ENCODE results near the gene INSYN1.
"Not testable (repeated sequence)": the region's sequence is repeated elsewhere in the genome, so short reads cannot be mapped to it uniquely, and the experiment has no call there.

The INSYN1 gene

DNA sequence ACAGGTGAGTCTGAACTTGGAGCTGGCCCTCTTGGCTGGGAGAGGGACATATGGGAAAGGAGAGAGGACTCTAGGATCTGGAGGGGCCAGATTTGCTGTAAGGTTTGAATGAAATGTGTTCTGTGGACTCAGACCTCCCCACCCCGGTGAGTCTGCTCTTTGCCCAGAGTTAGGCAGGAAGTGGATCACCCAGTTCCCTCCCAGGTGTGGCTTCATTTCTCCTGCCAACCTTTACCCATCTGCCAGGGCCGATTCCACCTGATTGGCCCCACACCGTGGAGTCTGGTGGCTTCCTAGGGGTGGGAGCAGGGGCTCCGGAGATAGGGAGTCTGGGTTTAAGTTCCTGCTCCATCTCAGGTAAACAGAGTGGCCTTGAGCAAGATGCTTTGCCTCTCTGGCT, 43.5 kb downstream of the INSYN1 start:
- no peak for DNase-seq

DNA sequence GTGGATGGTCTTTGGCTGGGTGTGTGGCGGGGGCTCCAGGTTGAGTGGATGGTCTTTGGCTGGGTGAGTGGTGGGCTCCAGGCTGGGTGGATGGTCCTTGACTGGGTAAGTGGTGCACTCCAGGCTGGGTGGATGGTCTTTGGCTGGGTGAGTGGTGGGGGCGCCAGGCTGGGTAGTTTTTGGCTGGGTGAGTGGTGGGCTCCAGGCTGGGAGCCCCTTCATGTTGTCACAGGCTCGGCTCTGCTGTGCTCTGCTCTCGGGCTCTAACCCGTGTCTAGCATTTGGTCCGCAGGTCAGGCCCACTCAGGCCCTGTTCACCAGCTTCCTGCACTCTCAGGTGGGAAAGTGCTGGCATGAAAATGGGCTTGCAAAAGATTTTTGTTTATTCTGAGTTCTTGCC, 43.9 kb downstream of the INSYN1 start:
- DNase-seq = no peak

DNA sequence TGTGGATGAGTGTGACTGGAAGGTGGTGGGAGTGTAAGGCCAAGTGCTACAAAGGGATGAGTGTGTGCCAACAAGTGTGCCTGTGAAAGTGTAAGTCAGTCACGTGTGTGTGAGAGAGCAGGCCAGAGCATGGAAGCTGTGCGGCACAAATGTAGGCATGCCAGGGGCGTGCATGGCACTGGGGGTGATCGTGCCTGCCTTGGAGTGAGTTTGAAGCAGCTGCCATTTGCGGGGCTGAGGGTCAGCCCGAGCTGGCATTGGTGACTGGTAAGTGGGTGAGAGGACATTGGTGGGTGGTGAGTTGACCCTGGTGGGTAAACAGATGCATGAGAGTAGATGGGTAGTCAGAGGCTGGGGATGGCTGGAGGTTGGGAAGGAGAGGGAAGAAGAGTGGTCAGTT, 44.5 kb downstream of the INSYN1 start:
- DNase-seq = no peak

DNA sequence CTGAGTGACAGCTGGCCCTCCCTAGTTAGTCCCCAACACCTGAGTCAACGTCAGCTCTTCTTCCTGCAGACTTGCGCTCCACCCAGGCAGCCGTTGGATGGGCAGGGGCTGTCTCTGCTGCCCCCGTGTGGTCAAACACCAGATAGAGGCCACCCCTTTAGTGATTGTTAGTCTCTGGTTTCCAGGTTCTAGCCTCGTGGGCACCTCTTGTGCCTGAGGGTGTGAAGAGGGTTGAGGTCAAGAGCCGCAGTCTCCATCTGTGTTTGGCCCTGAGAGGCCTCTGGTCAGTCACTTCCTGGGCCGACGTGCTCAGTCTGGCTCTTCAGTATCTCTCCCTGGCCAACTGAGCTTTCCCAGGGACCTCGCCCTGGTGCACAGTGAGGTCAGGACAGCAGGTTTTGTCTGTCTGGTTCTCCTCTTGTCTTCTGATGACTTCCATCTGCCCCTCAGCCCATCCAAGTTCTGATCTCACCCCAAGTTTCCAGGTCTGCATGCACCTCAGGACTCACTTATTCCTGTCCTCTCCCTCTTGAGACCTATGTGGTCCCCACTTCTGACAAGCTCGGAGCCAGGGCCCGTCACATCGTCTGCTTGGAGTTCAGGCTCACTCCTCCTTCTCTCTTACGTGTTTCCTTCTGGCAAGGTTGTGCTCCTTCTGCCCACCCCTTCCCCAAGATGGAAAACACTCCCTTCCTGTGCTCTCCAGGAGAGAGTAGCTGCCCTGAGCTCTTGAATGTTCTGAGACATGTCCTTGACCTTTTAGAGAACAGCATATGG, 48.1 kb downstream of the INSYN1 start:
- DNase-seq = peak; percentile 85

DNA sequence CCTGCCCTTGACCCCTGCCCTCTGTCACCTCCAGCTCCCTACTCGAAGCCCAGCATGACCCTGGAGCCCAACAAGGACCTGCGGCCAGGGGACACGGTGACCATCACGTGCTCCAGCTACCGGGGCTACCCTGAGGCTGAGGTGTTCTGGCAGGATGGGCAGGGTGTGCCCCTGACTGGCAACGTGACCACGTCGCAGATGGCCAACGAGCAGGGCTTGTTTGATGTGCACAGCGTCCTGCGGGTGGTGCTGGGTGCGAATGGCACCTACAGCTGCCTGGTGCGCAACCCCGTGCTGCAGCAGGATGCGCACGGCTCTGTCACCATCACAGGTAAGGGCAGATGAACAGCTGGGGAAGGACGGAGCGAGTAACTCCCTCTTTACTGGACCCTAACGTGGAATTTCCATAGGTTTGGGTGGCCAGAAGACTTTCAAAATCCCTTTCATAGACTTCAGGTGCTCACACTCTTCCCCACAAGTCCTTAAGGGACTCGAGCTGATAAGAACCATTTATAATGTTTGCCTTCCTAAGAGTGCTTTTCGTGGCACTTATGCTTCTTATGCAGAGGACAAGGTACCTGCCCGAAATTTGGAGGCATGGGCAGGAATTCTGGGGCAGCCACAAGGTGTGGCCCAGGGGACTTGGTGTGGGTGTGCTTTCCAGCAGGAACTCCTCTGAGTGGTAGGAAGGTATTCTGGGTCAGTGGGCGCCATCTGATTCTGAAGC, 48.8 kb downstream of the INSYN1 start:
- not testable (repeated sequence) for DNase-seq

DNA sequence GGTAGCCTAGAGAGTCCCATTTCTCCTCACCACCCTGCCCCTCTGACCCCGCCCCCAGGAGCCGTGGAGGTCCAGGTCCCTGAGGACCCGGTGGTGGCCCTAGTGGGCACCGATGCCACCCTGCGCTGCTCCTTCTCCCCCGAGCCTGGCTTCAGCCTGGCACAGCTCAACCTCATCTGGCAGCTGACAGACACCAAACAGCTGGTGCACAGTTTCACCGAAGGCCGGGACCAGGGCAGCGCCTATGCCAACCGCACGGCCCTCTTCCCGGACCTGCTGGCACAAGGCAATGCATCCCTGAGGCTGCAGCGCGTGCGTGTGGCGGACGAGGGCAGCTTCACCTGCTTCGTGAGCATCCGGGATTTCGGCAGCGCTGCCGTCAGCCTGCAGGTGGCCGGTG, 49.5 kb downstream of the INSYN1 start:
- DNase-seq = not testable (repeated sequence)

DNA sequence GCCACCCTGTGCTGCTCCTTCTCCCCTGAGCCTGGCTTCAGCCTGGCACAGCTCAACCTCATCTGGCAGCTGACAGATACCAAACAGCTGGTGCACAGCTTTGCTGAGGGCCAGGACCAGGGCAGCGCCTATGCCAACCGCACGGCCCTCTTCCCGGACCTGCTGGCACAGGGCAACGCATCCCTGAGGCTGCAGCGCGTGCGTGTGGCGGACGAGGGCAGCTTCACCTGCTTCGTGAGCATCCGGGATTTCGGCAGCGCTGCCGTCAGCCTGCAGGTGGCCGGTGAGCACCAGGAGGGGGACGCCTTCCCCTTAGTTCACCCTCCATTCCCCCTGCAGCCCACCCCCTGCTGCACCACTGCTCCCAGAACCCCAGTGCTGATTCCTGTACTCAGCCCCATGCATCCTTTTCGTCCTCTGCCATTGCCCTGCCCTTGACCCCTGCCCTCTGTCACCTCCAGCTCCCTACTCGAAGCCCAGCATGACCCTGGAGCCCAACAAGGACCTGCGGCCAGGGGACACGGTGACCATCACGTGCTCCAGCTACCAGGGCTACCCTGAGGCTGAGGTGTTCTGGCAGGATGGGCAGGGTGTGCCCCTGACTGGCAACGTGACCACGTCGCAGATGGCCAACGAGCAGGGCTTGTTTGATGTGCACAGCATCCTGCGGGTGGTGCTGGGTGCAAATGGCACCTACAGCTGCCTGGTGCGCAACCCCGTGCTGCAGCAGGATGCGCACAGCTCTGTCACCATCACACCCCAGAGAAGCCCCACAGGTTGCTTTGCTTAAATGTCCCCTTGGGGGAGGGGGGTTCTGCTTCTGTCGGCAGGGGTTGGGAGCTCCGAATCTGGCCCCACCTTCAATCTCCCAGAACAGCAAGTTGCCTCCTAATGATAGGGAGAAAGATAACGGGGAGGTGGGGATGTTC, 50.6 kb downstream of the INSYN1 start:
- DNase-seq = not testable (repeated sequence)

DNA sequence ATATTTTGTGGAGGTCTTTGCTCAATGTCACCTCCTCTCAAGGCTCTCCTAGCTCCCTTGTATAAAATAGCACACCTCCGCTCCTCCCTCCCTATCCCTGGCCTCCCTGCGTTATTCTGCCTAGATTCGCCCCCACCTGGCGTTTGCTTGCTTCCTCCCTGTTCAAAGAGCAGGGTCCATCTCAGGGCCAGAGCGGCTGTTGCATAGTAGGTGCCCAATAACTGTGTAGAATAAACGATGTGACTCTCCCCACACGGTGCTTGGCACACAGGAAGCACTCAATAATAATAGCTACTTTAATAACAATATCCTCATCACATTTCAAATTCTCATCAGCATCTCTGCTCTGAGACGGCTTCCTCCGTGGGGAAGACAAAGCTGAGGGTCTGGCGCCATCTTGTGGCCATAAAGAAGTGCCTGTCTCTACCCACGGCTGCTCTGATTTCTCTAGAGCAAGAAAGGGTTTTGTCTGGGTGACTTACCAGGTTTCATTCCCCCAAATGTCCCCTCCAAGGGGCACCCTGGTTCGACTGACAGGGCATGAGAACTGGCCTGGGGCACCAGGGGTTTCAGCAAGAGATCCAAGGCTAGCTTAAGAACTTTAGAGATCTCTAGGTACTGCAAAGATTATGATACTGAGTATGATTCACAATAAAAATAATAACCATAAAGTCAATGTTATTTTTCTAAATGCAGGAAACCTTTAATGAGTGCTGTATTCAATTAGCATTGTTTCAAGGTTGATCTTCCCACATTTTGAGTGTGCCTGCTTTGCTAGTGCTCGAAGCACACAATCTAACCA, 52.9 kb downstream of the INSYN1 start:
- peak; percentile 92 for DNase-seq

DNA sequence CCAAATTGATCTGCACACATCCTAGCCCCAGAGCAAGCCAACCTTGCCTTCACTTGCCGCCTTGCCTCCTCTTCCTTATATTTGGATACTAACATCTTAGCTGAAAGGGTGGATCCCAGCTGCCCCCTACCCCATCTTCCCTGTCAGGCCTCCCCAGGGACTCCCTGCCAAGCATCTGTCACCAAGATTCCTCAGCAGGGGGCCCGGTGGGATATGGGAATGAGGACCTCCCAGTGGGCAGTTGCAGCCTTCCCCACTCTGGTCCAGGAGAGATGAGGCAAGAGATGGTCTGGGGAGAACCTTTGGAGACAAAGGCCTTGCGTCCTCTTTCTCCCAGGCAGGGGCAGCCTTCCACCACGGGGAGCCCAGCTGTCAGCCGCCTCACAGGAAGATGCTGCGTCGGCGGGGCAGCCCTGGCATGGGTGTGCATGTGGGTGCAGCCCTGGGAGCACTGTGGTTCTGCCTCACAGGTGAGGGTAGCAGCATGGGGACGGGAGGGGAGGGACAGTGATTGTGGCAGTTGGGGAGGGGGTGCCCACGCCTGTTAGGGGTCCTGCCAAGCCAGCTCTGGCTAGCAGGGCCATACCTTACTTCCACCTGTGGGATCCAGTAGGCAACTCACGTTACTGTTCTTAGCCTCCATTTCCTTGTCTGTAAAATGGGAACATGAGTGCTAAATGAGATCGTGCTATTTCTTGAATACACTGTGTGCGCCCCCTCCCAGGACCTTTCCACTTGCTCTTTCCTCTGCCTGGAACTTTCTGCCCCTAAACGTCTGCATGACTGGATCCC, 53.7 kb downstream of the INSYN1 start:
- no peak for DNase-seq

DNA sequence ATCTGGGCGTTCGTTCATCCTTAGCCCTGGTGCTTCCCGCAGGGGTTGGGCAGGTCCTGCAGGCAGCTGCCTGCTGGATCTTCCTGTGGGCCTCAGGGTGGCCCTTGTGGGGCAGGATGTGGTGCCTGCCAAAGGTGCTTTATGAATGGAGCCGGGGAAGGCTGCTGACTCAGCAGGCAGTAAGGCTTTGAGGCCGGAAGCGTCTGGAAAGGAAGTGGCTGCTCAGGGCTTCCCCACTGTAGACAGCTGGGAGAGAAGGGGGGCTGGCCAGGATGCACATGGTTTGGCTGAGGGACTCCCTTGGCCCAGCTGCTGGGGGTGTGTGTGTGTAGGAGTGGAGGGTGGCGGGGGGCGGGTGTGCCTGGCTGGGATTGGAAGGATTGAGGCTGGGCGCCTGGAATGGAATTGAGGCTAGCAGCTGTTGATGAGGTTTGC, 56.1 kb downstream of the INSYN1 start:
- peak; percentile 89 for DNase-seq

DNA sequence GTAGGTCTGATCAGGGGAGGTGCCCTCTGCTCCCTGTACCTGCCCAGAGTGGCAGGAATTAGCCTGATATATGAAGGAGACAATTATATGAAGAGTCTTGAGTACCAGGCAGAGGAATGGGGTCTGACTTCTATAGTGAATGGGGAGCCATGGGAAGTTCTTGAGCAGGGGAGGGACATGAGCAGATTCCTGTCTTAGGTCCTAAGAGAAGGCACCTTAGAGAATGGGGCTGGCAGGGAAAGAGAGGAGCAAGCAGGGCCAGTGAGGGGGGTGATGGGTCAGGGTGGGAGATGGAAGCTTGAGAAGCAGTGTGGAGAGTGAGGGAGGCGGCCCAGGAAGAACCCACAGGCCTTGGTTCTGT, 56.5 kb downstream of the INSYN1 start:
- no peak for DNase-seq

DNA sequence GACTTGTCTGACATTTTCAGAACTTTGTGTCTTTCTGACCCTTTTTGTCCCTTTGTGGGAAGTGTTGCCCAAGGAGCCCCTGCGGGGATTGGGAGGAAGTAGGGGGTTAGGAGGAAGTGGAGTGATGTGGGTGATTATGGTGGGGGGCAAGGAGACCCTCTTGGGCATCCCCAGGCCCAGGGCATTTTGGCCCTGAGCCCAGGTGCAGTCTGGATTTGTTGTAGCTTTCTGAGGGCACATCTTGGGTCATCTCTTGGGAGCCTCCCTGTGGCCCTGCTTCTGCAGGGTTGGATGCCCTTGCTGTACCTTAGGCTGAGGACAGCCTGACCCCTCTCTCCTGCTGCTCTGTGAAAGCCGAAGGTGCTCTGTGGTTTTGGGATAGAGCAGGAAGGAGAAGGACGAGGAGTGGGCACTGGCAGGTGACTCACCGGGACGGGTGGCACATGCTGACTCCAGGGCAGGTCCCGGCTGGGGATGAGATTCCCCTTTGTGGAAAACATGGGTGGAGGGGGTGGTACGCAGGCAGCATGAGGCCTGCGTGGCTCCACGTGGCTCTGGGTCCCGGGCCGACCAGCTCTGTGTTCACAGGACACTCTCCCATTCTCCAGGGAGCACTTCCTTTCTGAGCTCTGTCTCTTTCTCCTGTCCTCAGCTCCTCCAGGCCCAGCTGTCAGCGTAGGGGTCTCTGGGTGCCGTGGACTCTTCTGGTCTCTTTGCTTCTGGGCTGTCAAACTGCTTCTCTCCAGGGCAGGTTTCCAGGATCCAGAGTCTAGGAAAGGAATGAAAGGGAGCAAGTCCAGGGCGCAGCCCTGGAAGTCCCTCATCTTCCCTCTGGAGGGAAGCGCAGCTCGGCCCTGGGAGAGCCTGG, 57.1 kb downstream of the INSYN1 start:
- no peak for DNase-seq

DNA sequence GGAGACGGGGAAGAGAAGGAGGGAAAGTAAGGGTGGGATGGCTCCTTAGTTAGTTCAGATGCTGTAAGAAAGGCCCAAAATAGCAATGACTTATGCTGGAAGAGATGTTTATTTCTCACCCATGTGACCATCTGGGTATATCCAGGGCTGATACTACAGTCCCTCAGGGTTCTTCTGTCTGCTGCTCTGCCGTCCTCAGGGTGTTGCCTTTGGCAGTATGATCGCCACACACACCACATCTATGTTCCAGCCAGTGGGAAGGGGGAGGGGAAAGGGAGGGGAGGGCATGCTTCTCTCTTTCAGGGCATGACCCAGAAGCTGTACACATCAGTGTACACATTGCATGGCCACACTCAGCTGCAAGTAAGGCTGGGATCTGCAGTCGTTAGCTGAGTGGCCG, 58.7 kb downstream of the INSYN1 start:
- no peak for DNase-seq

DNA sequence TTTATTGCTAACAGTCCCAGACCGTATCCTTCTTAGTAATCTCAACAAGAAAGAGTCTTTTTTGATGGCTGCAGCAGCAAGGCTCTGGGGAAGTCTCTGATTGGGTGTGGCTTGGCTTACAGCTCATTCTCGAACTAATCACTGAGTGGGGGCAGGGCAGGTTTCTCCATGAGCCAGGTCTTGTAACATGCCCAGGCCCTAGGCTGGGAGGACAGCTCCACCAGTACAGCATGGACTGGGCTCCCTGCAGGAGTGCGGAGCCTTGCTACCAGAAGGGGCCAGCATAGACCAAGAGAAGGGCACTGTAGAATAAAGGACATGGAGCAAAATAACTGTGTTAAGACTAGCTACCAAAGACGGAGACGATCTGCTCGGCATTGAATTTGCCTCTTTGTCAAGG, 61.8 kb downstream of the INSYN1 start:
- peak; percentile 56 for DNase-seq

DNA sequence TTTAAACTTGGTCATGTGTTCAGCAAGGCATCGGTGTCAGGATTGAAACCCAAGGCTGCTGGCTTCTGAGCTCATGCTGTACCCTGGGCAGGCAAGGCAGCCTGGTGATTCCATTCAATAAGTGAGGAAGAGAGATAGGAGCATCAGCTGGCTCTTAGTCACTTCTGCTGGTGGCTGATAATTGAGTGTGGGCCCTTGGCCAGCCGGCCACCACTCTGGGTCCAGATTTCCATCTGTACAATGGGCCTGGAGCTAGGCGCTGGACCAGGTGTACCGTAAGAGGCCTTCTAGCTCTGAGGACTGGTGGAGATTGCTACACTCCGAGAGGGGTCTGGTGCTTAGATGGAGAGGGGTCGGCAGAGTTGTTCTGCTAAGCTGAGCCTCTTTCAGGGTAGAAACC, 64.7 kb downstream of the INSYN1 start:
- no peak for DNase-seq

DNA sequence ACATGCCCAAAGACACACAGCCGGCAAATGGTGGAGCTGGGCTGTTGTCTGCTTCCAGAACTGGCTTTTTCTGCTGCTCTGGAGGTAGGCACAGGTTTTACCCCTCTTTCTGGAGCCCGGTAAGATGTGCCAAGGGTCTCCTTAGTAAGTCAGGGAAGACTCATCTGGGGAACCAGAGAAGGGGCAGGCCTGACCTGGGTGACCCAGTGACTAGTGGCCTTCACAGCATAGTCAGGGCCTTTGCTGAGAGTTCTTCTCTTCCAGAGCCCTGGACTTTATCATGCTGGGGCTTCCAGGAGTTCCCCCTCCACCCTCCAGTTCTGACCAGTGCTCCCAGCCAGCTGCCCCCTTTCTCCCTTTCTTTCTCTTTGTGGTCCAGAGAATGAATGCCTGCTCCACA, 65.8 kb downstream of the INSYN1 start:
- DNase-seq = no peak

DNA sequence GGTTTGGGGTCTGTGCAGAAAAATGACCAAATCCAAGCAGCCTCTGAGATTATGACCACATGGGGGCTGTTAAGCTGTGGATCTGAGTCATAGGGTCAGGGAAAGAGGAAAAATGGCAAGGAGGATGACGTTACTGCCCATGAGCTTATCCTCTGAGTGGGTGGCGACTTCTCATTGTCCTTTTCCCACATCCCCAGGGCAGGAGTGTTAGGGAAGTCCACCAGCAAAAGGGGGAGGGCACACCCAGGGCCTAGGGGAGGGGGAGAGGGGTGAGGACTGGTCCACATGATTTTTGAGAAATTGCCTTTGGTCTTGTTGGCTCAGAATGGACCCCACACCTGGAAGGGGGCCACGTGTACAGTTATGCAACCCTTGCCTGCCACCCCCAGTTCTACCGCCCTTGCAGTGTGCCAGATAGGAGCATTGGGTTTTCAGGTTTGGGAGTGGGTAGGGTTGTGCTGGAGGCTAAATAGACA, 66.3 kb downstream of the INSYN1 start:
- DNase-seq = no peak

DNA sequence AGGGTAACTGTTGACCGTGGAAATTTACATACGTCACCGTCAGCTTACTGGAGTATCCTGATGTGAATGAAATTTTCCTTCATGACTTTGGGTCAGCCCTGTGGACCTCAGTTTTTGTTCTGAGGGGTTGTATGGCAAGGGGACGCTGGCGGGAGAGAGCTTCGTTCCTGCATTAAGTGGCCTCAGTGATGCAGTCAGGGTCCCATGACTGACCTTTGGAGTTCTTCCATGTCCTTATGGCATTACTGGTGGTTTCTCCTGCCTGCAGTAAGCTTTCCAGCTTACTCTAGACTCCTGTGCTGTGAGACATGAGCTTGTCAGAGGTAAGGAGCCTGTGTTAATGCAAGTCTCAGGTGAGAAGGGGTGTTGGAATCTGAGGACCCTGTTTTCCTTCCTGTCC, 67.2 kb downstream of the INSYN1 start:
- DNase-seq = no peak
